Nephron progenitor cell (in vitro differentiated cells): ENCODE results near the gene STAT3.

Source experiments
- DNase-seq: peaks from one replicate; pipeline ENCODE4 v3.0.0; 2021
- H3K27ac Mint-ChIP-seq: 2 replicates; pipeline ENCODE4 v1.8.0; 2021; ENCODE audit warnings: mild to moderate bottlenecking, moderate library complexity, mixed read lengths
- H3K27me3 Mint-ChIP-seq: 2 replicates; pipeline ENCODE4 v1.8.0; 2021; ENCODE audit warnings: mild to moderate bottlenecking, low read depth, mixed read lengths; ENCODE audit not compliant: poor library complexity
- H3K36me3 Mint-ChIP-seq: 2 replicates; pipeline ENCODE4 v1.8.0; 2021; ENCODE audit warnings: low read depth, mixed read lengths
- H3K4me1 Mint-ChIP-seq: 2 replicates; pipeline ENCODE4 v1.8.0; 2021; ENCODE audit warnings: mixed read lengths
- H3K4me3 Mint-ChIP-seq: 2 replicates; pipeline ENCODE4 v1.8.0; 2021; ENCODE audit warnings: mild to moderate bottlenecking, moderate library complexity, mixed read lengths
- H3K9me3 Mint-ChIP-seq: 2 replicates; pipeline ENCODE4 v1.8.0; 2021; ENCODE audit warnings: mild to moderate bottlenecking, moderate library complexity, mixed read lengths
- TF ChIP-seq, protein P1 (sequence below): fragments of 200-600 bp; sonication (generic); IDR thresholded peaks from 2 replicates; pipeline ENCODE4 v1.5.0; 2021; ENCODE audit warnings: antibody characterized with exemption

The STAT3 gene

DNA sequence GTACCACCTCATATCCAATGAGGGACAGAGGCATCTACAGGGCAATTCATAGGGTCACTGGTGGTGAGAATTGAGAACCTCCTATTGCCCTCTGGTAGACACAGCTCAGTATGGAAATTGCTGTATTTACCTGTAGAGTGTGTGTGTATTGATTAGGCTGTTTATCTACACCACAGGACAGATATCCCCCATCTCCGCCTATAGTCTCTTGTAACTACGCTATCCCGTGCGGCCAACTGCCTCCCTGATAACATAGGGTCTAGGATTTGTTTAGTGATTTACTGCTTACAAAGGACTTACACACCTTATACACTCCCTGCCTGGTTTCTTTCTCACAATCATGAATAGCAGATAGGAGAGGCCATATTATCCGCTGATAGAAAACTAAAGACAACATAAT lies 1.7 kb upstream of the STAT3 start:
- Mint-ChIP-seq H3K27ac (no peak overlapping the region), H3K4me3 (no peak overlapping the region), H3K36me3 (peaks cover 1% of the 10 kb centered on the region), H3K27me3 (peaks cover 12% of the 10 kb centered on the region), H3K4me1 (peaks cover 32% of the 10 kb centered on the region), H3K9me3 (peaks cover 4% of the 10 kb centered on the region)
- DNase-seq: no peak
- TF ChIP-seq, protein P1, sequence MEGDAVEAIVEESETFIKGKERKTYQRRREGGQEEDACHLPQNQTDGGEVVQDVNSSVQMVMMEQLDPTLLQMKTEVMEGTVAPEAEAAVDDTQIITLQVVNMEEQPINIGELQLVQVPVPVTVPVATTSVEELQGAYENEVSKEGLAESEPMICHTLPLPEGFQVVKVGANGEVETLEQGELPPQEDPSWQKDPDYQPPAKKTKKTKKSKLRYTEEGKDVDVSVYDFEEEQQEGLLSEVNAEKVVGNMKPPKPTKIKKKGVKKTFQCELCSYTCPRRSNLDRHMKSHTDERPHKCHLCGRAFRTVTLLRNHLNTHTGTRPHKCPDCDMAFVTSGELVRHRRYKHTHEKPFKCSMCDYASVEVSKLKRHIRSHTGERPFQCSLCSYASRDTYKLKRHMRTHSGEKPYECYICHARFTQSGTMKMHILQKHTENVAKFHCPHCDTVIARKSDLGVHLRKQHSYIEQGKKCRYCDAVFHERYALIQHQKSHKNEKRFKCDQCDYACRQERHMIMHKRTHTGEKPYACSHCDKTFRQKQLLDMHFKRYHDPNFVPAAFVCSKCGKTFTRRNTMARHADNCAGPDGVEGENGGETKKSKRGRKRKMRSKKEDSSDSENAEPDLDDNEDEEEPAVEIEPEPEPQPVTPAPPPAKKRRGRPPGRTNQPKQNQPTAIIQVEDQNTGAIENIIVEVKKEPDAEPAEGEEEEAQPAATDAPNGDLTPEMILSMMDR: no peak

DNA sequence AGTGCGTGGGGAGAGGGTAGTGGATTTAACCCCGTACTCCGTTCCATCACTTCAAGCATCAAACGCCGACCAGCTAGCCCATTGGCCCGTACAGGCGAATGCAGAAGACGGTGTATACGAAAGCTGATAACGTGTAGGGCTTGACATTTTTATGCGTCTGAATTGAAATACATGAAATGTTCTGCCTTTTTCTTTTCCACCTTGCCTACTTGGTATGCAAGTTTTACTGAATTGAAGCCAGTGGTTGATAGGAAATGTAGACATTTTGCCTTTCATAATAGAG lies 834 bp upstream of the STAT3 start:
- peak overlapping the region; percentile 95 for H3K4me3 Mint-ChIP-seq
- H3K27ac Mint-ChIP-seq: no peak overlapping the region
- H3K9me3 Mint-ChIP-seq: no peaks in the 10 kb centered on the region
- TF ChIP-seq, protein P1: no peak
- DNase-seq: peak; percentile 15
- peaks cover 7% of the 10 kb centered on the region for H3K27me3 Mint-ChIP-seq
- peaks cover 4% of the 10 kb centered on the region for H3K36me3 Mint-ChIP-seq
- peaks cover 32% of the 10 kb centered on the region for H3K4me1 Mint-ChIP-seq

DNA sequence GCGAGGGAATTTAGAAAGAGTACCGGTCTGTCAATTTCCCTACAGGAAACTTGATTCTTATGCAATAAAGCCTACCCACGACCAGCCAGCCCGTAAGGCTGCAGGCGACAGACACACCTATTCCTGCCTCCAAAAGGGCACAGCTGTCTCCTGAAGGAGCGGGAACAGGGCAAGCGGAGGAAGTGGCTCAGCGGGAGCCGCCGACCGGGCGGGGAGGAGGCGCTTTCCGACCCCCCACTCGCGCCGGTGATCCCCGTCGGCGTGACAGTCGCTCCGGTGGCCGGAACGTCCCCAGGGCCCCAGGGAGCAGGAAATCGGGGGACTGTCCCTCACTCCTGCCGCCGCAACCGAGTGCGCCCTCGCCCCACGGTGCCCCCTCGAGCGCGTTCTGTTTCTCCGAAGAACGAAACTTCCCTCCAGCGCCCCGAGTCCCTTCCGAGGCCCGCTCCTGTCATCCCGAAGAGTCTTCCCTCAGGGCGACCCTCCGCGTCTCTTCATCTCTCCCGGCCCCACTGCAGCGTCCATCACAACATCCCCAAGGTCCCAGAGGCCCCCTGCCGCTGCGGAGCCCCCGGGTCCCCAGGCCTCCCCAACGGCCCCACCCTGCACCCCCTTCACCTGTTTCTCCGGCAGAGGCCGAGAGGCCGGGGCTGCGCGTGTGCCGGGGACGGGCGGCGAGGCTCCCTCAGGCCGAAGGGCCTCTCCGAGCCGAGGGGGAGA lies 421 bp downstream of the STAT3 start:
- Mint-ChIP-seq H3K9me3 (no peaks in the 10 kb centered on the region), H3K27ac (peak overlapping the region; percentile 86), H3K4me3 (peak overlapping the region; percentile 95), H3K36me3 (peaks cover 4% of the 10 kb centered on the region), H3K27me3 (peaks cover 7% of the 10 kb centered on the region), H3K4me1 (peaks cover 32% of the 10 kb centered on the region)
- peak; percentile 56 for DNase-seq
- TF ChIP-seq, protein P1: no peak

DNA sequence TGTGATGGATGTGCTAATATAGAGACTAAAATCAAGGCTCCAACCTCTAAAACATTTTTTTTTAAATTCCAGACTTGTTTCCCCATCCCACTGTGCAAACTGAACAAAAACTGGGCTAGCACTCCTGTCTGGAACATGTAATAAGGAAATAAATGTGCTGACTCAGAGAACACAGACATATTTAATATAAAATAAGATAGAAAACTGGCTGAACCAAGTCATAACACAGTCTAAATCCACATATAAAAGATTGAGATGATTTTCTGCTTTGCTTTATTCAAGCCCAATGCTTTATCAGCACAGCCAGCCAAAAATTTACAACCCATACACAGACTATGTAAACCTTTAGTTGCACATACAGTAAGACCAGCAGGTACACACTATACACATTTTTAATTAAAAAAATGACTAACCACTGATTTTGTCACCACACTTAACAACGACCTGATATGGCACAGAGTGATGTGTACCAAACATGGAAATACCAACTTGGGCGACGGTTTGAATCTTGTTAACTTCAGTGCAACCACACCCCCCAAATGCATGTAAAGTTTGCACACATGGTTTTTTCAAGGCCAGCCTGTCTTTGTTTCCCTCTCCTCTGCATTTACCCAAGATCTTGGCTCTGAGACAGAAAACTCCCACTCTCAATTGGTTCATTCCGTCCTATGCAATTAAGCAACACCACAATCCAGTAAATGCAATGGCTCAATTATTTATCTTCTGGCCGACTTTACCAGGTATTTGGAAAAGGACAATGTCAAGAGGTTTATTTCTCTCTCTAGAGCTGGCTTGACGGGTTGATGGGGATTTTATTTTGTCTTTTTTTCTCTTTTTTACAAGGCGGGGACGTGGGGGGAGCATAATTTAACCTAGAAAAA lies 1.2 kb downstream of the STAT3 start:
- no peak overlapping the region for H3K27ac Mint-ChIP-seq
- H3K9me3 Mint-ChIP-seq: no peaks in the 10 kb centered on the region
- DNase-seq: no peak
- H3K36me3 Mint-ChIP-seq: peaks cover 9% of the 10 kb centered on the region
- peaks cover 32% of the 10 kb centered on the region for H3K4me1 Mint-ChIP-seq
- TF ChIP-seq, protein P1: no peak
- H3K4me3 Mint-ChIP-seq: peak overlapping the region; percentile 95
- peaks cover 4% of the 10 kb centered on the region for H3K27me3 Mint-ChIP-seq

DNA sequence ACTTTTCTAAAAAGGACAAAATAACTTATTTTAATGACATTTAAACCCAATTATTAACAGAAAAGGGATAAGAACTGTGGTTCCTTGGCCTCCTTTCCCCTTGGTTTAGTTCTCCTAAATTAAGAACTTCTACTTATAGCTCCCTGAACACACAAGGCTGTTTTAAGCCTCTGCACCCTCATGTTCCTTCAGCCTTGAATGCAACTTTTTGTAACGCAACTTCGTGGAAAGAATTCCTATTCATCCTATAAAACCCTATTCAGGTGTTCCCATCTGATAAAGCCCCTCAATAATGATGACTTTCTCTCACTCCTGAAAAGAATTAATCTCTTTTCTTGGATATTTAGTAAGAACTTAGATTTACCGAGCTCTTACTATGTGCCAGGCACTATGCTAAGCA lies 6.3 kb downstream of the STAT3 start:
- no peak for DNase-seq
- Mint-ChIP-seq H3K36me3 (peaks cover 16% of the 10 kb centered on the region), H3K9me3 (no peaks in the 10 kb centered on the region), H3K27me3 (peaks cover 4% of the 10 kb centered on the region), H3K4me3 (no peak overlapping the region), H3K27ac (no peak overlapping the region), H3K4me1 (peaks cover 20% of the 10 kb centered on the region)
- TF ChIP-seq, protein P1: no peak
